Measurements from ENCODE around the gene BEST3. TPM values are rescaled to one million over a fixed set of nuclear protein-coding genes. Genes with fewer than 3 reads are reported as not detected.

BEST3 gene
- 100 to 1,000 TPM in 1 of 12 donors, 10 to 100 TPM in 10, not detected in 1; 28.8 to 120 (median 56.8) TPM for polyA plus RNA-seq (ENCODE audit: insufficient read length in 12 of 12)
- long read RNA-seq, donor 1, result 0 reads
- long read RNA-seq, donor 2, partial matches to known transcripts, result 0 of 3 reads
- long read RNA-seq, donor 2, other reads (novel, unspliced or antisense), result 0 of 3 reads
- long read RNA-seq, donor 3, transcript BEST3-212 (8 exons, 2,929 nt), result major isoform, 6 of 6 reads
- long read RNA-seq, donor 3, partial matches to known transcripts, result 0 of 6 reads
- long read RNA-seq, donor 3, other reads (novel, unspliced or antisense), result 0 of 6 reads
- long read RNA-seq, donor 4, partial matches to known transcripts, result 0 of 1 reads
- long read RNA-seq, donor 4, other reads (novel, unspliced or antisense), result 0 of 1 reads
- long read RNA-seq, donor 5, result 0 reads
- long read RNA-seq, donor 6, partial matches to known transcripts, result 0 of 1 reads
- long read RNA-seq, donor 6, other reads (novel, unspliced or antisense), result 0 of 1 reads
- long read RNA-seq, donor 7, partial matches to known transcripts, result 0 of 1 reads
- long read RNA-seq, donor 7, other reads (novel, unspliced or antisense), result 0 of 1 reads
- long read RNA-seq, donor 8, transcript BEST3-212 (8 exons, 2,929 nt), result major isoform, 5 of 10 reads
- long read RNA-seq, donor 8, partial matches to known transcripts, result 0 of 10 reads
- long read RNA-seq, donor 8, other reads (novel, unspliced or antisense), result 5 of 10 reads
- long read RNA-seq, donor 9, partial matches to known transcripts, result 0 of 2 reads
- long read RNA-seq, donor 9, other reads (novel, unspliced or antisense), result 0 of 2 reads
- long read RNA-seq, donor 10, partial matches to known transcripts, result 0 of 3 reads
- long read RNA-seq, donor 10, other reads (novel, unspliced or antisense), result 0 of 3 reads
- long read RNA-seq, donor 11, partial matches to known transcripts, result 0 of 2 reads
- long read RNA-seq, donor 11, other reads (novel, unspliced or antisense), result 0 of 2 reads

GRCh38 chr12:69698769-69699540, at the start of gene BEST3:
TSS of gene BEST3 (minus strand) at chr12:69699303. CDS start at chr12:69697798, 1,505 bp downstream.
- DNase-seq, result peak; percentile 20

- no peak for DNase-seq
These were observed 45.0 kb upstream of the BEST3 start for GRCh38 chr12:69744109-69744508.

- DNase-seq, result peak; percentile 28
These were observed 40.4 kb upstream of the BEST3 start for GRCh38 chr12:69739287-69740191.

- DNase-seq, result peak; percentile 70
These were observed 39.5 kb upstream of the BEST3 start, which contains the start of gene RAB3IP for GRCh38 chr12:69738351-69739286. TSS of gene RAB3IP (plus strand) at chr12:69738860. CDS start at chr12:69755409, 16,549 bp downstream.

DNA sequence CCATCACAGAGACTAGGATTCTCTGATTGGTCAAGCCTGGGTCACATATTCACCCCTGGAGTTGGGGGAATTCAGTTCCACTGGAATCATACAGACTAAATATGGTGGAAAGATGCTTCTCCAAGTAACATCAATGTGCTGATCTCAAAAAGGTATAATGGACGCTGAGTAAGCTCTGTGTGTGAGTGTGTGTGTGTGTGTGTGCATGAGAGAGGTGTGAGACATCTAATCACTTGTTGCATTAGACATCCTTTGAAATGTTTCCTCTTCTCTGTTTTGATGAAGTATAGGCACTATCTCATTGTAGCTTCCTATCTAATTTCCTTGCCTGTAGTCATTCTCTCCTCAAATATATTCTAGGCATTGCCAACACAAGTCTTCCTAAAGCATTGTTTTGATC, 34.5 kb upstream of the BEST3 start:
- no peak for DNase-seq

GRCh38 chr12:69732088-69732487, 33.0 kb upstream of the BEST3 start:
- no peak for DNase-seq

DNA sequence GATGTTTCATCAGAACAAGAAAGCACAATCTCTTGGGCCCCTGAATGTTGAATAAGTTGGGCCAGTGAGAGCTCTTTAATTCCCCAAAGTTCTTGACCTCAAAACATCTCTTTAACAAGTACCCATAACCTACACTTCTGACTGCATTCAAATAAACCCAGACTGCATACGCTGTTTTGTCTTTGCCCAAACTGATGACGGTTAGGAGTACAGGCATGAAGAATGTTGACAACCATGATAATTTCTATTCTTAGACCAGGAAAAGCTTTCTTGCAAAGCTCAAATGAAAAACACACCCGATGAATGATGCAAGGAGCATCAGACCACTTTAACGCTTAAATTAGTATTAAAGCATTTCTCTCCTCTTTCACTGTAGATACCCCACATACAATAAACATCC, 27.8 kb upstream of the BEST3 start:
- no peak for DNase-seq

GRCh38 chr12:69720750-69721149, 21.6 kb upstream of the BEST3 start:
- no peak for DNase-seq

GRCh38 chr12:69719336-69720316, 20.5 kb upstream of the BEST3 start:
- DNase-seq, result no peak

DNA sequence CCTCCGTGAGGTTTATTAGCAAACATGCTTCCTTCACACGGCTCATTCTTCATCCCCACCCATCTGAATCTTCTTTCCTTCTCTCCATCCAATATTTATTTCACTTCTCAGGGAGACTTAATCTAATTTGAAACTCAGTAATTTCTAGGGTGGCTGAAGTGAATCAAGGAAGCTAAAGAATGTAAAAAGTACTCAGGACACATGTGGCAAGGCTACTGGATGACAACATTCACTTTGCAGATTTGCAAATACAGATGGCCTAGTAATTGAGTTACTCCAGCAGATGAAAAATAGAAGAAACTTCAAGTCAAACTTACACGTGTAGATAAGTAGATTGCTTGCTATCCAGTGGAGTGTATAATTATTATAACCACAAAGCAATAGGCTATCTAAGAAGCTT, 15.4 kb upstream of the BEST3 start:
- DNase-seq, result no peak

GRCh38 chr12:69712826-69713225, 13.7 kb upstream of the BEST3 start:
- no peak for DNase-seq

DNA sequence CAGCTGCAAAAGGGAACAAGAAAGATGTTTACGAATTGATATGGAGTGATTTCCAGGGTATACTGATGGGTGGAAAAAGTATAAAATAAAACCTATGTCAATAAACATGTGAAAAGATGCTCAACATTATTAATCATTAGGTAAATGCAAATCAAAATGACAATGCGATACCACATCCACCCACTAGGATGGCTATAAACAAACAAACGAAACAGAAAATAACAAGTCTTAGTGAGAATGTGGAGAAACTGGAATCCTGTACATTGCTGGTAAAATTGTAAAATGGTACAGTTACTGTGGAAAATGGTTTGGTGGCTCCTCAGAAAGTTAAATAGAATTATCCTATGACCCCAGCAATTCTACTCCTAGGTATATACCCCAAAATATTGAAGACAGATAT, 9.5 kb upstream of the BEST3 start:
- no peak for DNase-seq

DNA sequence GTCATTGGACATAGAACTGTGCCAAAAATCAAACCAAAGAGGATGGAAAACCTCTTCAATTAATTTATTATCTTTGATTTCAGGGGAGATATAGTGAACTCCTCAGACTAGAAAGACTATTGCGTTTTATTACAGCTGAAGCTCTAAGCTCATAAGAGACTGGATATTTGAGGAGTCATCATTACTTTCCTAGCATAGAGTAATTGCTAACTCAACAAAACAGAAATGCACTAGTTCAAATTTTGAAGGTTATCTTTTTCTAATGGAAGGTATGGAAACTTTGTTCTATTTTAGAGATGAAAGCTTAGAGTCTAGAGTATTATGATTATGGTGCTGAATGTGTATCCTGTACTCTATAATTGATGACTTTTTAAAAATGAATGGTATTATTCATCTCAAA, 5.3 kb upstream of the BEST3 start:
- no peak for DNase-seq

DNA sequence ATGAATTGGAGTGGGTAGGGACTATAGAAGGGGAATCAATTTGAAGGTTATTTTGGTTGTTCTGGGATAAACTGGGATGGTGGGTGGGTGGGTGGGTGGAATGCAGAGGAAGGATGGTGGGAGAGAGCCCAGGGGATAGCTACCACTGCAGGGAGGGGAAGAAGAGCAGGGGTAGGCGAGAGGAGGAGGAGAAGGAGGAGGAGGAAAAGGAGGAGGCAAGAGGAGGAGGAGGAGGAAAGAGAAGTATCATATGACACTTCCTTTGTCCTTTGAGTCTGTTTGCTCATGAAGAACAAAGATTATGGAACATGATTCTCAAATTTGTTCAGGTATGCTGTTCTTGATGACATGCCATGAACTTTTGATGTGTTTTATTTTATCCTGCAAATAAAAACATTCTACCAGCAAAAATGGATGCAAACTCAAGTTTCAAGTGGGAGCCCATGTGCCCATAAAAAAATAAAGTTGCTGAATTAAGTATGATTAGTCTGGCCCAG, 4.1 kb upstream of the BEST3 start:
- DNase-seq, result no peak

DNA sequence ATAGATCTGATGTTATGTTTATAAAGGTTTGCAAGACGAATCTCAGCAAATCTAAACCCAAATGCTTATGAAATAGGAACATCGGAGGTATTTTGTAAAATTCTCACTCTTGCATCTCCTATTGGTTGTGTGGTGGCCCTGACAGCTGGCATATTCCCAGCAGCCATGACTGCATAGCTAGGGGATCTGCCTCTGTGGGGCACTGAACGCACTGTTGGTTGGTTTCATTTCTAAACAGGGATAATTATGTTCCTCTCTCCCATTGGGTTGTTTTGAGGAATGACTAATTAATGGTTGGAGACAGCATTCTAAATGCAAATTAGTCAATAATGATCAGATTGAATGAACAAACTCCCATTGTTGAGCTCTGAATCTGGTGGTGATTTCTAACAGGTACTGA, 2.7 kb upstream of the BEST3 start:
- no peak for DNase-seq

GRCh38 chr12:69698054-69698453, 1.0 kb downstream of the BEST3 start:
- no peak for DNase-seq

DNA sequence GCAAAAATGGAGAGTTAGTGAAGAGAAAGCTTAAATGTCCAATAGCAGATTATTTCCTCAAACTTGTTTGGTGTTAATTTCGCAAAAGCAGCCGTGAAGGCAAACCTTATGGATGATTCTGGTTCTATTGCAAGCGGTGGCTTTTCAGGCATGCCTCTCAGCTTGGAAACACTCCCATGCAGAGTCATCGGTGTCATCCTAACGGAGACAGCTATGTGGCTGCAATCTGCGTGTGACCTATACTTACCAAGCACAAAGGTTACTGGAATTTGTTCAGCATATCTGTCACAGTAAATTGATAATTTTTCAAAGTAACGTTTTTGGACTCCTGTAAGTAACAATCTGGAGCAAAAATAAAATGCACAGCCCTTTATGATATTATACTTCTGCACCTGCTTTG, 5.0 kb downstream of the BEST3 start:
- DNase-seq, result no peak

DNA sequence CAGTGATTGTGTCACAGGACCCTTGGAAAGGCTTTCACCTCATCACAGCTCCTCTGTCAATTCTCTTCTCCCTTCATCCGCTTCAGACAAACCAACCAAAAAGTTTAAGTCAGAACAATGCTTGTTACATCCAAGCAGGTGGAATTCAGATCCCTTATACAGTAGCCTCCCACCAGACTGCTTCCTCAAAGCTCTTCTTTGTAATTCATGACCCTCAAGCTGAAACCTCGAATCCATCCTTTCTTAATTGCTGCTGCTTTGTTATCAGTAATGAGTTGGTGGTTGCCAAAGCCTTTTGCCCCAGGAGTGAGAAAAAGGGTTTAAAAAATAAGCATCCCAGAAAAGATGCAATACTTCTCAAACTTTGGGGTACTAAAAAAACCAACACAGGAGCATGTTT, 9.5 kb downstream of the BEST3 start:
- no peak for DNase-seq
